ENCODE measurements around the gene AVL9. TPM values are rescaled to one million over a fixed set of nuclear protein-coding genes. Genes with fewer than 3 reads are reported as not detected.

Gene AVL9
- total RNA-seq, 1 donor from 2014 or later: 21.2 TPM

DNA sequence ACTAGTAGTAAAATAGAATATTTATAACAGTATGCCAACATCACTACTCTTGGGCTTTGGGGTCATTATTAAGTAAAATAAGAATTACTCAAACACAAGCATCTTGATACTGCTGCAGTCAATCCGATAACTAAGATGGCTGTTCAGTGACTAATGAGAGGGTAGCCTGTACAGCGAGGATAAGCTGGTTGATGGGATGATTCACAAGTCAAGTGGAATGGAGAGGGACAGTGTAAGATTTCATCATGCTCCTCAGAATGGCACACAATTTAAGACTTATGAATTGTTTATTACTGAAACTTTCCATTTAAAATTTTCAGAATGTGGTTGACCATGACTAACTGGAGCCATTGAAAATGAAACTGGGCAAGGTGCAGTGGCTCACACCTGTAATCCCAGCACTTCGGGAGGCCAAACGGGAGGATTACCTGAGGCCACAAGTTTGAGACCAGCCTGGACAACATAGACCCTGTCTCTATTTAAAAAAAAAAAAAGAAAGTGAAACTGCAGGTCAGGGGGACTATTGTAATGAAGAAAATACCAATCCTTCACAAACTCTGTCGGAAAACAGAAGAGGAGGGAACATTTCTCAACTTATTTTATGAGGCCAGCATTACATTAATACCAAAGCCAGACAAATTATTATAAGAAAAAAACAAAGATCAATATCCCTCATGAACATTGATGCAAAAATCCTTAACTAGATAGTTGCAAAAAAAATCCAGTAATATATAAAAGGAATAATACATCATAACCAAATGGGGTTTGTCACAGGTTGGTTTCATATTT, 11.2 kb downstream of the AVL9 start:
- Mint-ChIP-seq H3K9me3 (ENCODE audit: unreplicated experiment) (no peaks in the 10 kb centered on the region), H3K27ac (ENCODE audit: unreplicated experiment) (peak overlapping the region; percentile 87), H3K4me1 (ENCODE audit: unreplicated experiment) (peaks cover 22% of the 10 kb centered on the region), H3K36me3 (ENCODE audit: unreplicated experiment) (peaks cover 3% of the 10 kb centered on the region), H3K4me3 (ENCODE audit: unreplicated experiment) (peak overlapping the region; percentile 42), H3K27me3 (ENCODE audit: unreplicated experiment) (no peaks in the 10 kb centered on the region)
- DNase-seq (ENCODE audit: extremely low spot score, unreplicated experiment): peak; percentile 8
- TF ChIP-seq, protein P1, sequence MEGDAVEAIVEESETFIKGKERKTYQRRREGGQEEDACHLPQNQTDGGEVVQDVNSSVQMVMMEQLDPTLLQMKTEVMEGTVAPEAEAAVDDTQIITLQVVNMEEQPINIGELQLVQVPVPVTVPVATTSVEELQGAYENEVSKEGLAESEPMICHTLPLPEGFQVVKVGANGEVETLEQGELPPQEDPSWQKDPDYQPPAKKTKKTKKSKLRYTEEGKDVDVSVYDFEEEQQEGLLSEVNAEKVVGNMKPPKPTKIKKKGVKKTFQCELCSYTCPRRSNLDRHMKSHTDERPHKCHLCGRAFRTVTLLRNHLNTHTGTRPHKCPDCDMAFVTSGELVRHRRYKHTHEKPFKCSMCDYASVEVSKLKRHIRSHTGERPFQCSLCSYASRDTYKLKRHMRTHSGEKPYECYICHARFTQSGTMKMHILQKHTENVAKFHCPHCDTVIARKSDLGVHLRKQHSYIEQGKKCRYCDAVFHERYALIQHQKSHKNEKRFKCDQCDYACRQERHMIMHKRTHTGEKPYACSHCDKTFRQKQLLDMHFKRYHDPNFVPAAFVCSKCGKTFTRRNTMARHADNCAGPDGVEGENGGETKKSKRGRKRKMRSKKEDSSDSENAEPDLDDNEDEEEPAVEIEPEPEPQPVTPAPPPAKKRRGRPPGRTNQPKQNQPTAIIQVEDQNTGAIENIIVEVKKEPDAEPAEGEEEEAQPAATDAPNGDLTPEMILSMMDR (IDR thresholded peaks at IDR 0.05): no peak

DNA sequence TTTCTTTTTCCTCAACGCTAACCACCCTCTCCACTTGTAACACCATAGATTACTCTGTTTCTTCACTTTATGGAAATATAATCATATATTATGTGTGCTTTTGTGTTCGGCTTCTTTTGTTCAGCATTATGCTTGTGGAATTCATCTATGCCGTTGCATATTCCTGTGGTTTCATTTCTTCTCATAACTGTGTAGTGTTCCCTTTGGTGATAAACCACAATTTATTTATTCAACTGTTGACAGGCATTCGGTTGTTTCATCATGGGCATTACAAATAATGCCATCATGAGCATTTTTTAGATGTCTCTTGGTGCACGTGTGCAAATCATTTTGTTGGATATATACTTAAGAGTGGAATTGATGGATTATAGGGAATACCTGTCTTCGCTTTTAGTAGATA, 12.1 kb downstream of the AVL9 start:
- TF ChIP-seq, protein P1 (IDR thresholded peaks at IDR 0.05): no peak
- Mint-ChIP-seq H3K4me3 (ENCODE audit: unreplicated experiment) (no peak overlapping the region), H3K9me3 (ENCODE audit: unreplicated experiment) (no peaks in the 10 kb centered on the region), H3K27ac (ENCODE audit: unreplicated experiment) (no peak overlapping the region), H3K4me1 (ENCODE audit: unreplicated experiment) (peaks cover 18% of the 10 kb centered on the region), H3K27me3 (ENCODE audit: unreplicated experiment) (no peaks in the 10 kb centered on the region), H3K36me3 (ENCODE audit: unreplicated experiment) (peaks cover 3% of the 10 kb centered on the region)
- DNase-seq (ENCODE audit: extremely low spot score, unreplicated experiment): no peak

- Mint-ChIP-seq H3K27ac (ENCODE audit: unreplicated experiment) (peak overlapping the region; percentile 31), H3K4me1 (ENCODE audit: unreplicated experiment) (peaks cover 9% of the 10 kb centered on the region), H3K4me3 (ENCODE audit: unreplicated experiment) (no peak overlapping the region), H3K9me3 (ENCODE audit: unreplicated experiment) (peaks cover 2% of the 10 kb centered on the region), H3K27me3 (ENCODE audit: unreplicated experiment) (no peaks in the 10 kb centered on the region), H3K36me3 (ENCODE audit: unreplicated experiment) (peaks cover 20% of the 10 kb centered on the region)
- DNase-seq (ENCODE audit: extremely low spot score, unreplicated experiment): no peak
- TF ChIP-seq, protein P1 (IDR thresholded peaks at IDR 0.05): no peak
Observed at GRCh38 chr7:32511791-32512190, 16.5 kb downstream of the AVL9 start.

- TF ChIP-seq, protein P1 (IDR thresholded peaks at IDR 0.05): no peak
- Mint-ChIP-seq H3K27me3 (ENCODE audit: unreplicated experiment) (no peaks in the 10 kb centered on the region), H3K4me1 (ENCODE audit: unreplicated experiment) (peaks cover 12% of the 10 kb centered on the region), H3K9me3 (ENCODE audit: unreplicated experiment) (peaks cover 5% of the 10 kb centered on the region), H3K27ac (ENCODE audit: unreplicated experiment) (no peak overlapping the region), H3K36me3 (ENCODE audit: unreplicated experiment) (peaks cover 22% of the 10 kb centered on the region), H3K4me3 (ENCODE audit: unreplicated experiment) (no peak overlapping the region)
- DNase-seq (ENCODE audit: extremely low spot score, unreplicated experiment): no peak
Observed at GRCh38 chr7:32513210-32513609, 17.9 kb downstream of the AVL9 start.

DNA sequence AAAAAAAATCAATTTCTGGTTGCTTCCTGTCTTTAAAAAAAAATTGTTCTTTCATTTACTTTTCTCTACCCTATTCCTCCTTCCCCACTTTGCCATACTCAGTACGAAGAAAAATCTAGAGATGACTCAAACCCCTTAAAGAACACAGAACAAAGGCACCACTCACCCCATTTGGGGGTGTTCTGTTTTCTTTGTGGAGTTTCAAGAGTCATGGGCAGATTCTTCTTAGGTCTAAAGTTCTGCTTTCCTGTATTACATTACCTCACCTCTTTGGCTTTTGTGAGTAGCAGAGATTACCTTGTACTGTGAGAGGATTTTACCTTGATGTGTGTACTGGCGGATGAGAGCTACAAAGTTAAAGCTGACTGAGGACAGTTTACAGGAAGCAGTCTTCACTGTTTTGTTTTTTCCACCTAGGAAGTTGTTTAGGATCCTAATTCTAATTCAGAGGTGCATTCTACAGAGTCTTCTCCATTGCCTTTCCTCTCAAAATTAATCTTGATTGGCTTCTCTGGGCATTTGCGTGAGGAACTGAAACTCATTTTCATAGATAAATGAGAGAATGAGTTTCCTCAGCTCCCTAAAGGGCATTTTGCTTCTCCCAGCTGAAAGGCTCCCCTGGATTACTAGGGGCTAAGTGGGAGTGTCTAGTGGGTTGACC, 20.7 kb downstream of the AVL9 start:
- no peak for DNase-seq (ENCODE audit: extremely low spot score, unreplicated experiment)
- TF ChIP-seq, protein P1 (IDR thresholded peaks at IDR 0.05): no peak
- Mint-ChIP-seq H3K4me1 (ENCODE audit: unreplicated experiment) (peaks cover 12% of the 10 kb centered on the region), H3K36me3 (ENCODE audit: unreplicated experiment) (peaks cover 32% of the 10 kb centered on the region), H3K9me3 (ENCODE audit: unreplicated experiment) (peaks cover 17% of the 10 kb centered on the region), H3K27me3 (ENCODE audit: unreplicated experiment) (no peaks in the 10 kb centered on the region), H3K4me3 (ENCODE audit: unreplicated experiment) (no peak overlapping the region), H3K27ac (ENCODE audit: unreplicated experiment) (peak overlapping the region; percentile 43)
